ENCODE data around the gene SORBS1.

GRCh38 chr10:95343573-95343972 is 217.6 kb downstream of the SORBS1 start:
- no peak for TF ChIP-seq EP300 (conservative IDR thresholded peaks at IDR 0.05; ENCODE audit: poor library complexity, severe bottlenecking)
- no peak for TF ChIP-seq RAD21 (conservative IDR thresholded peaks at IDR 0.05)
- no peak for TF ChIP-seq REST (IDR thresholded peaks at IDR 0.05; ENCODE audit: borderline replicate concordance)
- TF ChIP-seq CTCF (IDR thresholded peaks at IDR 0.05; ENCODE audit: poor library complexity, severe bottlenecking) = no peak
- TF ChIP-seq SMC3 (conservative IDR thresholded peaks at IDR 0.05; ENCODE audit: poor library complexity) = no peak
- TF ChIP-seq EZH2 (IDR thresholded peaks at IDR 0.05; ENCODE audit: borderline replicate concordance, insufficient read depth, low read length, poor library complexity, severe bottlenecking) = no peak
- TF ChIP-seq MXI1 (conservative IDR thresholded peaks at IDR 0.05; ENCODE audit: poor library complexity, severe bottlenecking) = no peak

Measured in neural cell (in vitro differentiated cells).